Measurements from ENCODE around the gene TIMP2.
"Not testable (repeated sequence)": the region's sequence is repeated elsewhere in the genome, so short reads cannot be mapped to it uniquely, and the experiment has no call there.

Gene TIMP2

GRCh38 chr17:78895322-78895721 lies 29.9 kb downstream of the TIMP2 start:
- no peak overlapping the region for H3K27ac ChIP-seq
- TF ChIP-seq CTCF (conservative IDR thresholded peaks at IDR 0.05) (no peak), ZFX (IDR thresholded peaks at IDR 0.05) (no peak)

GRCh38 chr17:78893684-78894083 lies 31.5 kb downstream of the TIMP2 start:
- TF ChIP-seq ZFX (IDR thresholded peaks at IDR 0.05) (no peak), CTCF (conservative IDR thresholded peaks at IDR 0.05) (no peak)
- no peak overlapping the region for H3K27ac ChIP-seq

- TF ChIP-seq CTCF (conservative IDR thresholded peaks at IDR 0.05) (no peak), ZFX (IDR thresholded peaks at IDR 0.05) (no peak)
These were observed 32.2 kb downstream of the TIMP2 start for GRCh38 chr17:78892936-78893379.

GRCh38 chr17:78892520-78892919 lies 32.7 kb downstream of the TIMP2 start:
- TF ChIP-seq CTCF (conservative IDR thresholded peaks at IDR 0.05), result no peak
- TF ChIP-seq ZFX (IDR thresholded peaks at IDR 0.05), result no peak
- H3K27ac ChIP-seq, result no peak overlapping the region

More at GRCh38 chr17:78892936-78893379, 32.2 kb downstream of the TIMP2 start:
- H3K27ac ChIP-seq, result no peak overlapping the region

GRCh38 chr17:78892062-78892456 lies 33.1 kb downstream of the TIMP2 start:
- TF ChIP-seq CTCF (conservative IDR thresholded peaks at IDR 0.05) (no peak), ZFX (IDR thresholded peaks at IDR 0.05) (no peak)
- no peak overlapping the region for H3K27ac ChIP-seq

GRCh38 chr17:78891406-78892061 lies 33.7 kb downstream of the TIMP2 start:
- no peak overlapping the region for H3K27ac ChIP-seq
- no peak for TF ChIP-seq ZFX (IDR thresholded peaks at IDR 0.05)
- no peak for TF ChIP-seq CTCF (conservative IDR thresholded peaks at IDR 0.05)

GRCh38 chr17:78890498-78890897 lies 34.7 kb downstream of the TIMP2 start:
- TF ChIP-seq CTCF (conservative IDR thresholded peaks at IDR 0.05) (no peak), ZFX (IDR thresholded peaks at IDR 0.05) (no peak)
- no peak overlapping the region for H3K27ac ChIP-seq

- H3K27ac ChIP-seq, result not testable (repeated sequence)
These were observed 35.1 kb downstream of the TIMP2 start for GRCh38 chr17:78890096-78890495.

Measured in C4-2B (cell line).